Calu3 (cell line): ENCODE data around the gene CKAP2. TPM values are rescaled to one million over a fixed set of nuclear protein-coding genes. Genes with fewer than 3 reads are reported as not detected.
"Not testable (repeated sequence)": the region's sequence is repeated elsewhere in the genome, so short reads cannot be mapped to it uniquely, and the experiment has no call there.

Experiments
- BruUV-seq: library from RNA; stranded (reverse); fragments of 400-500 nt; replicated peaks from 2 replicates; lab custom pipeline; 2021; lab: Mats Ljungman, UMichigan
- CTCF ChIA-PET: fragments of 300-600 bp; sonication (Branson Sonifier 250); formaldehyde crosslinking; loops from one replicate; lab custom pipeline; 2022; ENCODE audit warnings: antibody characterized with exemption; lab: Charles Lee
- DNase-seq: peaks from one replicate; pipeline ENCODE4 v3.0.0; 2022
- H3K27ac Mint-ChIP-seq: one replicate; pipeline ENCODE4 v1.8.0; 2022; ENCODE audit warnings: mixed read lengths; ENCODE audit not compliant: unreplicated experiment
- H3K27me3 Mint-ChIP-seq: one replicate; pipeline ENCODE4 v1.8.0; 2022; ENCODE audit warnings: mixed read lengths; ENCODE audit not compliant: unreplicated experiment
- H3K36me3 Mint-ChIP-seq: one replicate; pipeline ENCODE4 v1.8.0; 2022; ENCODE audit warnings: mild to moderate bottlenecking, moderate library complexity, mixed read lengths; ENCODE audit not compliant: insufficient read depth, unreplicated experiment
- H3K4me1 Mint-ChIP-seq: one replicate; pipeline ENCODE4 v1.8.0; 2022; ENCODE audit warnings: mild to moderate bottlenecking, low read depth, mixed read lengths; ENCODE audit not compliant: unreplicated experiment
- H3K4me3 Mint-ChIP-seq: one replicate; pipeline ENCODE4 v1.8.0; 2022; ENCODE audit warnings: mild to moderate bottlenecking, low read depth, moderate library complexity, mixed read lengths; ENCODE audit not compliant: unreplicated experiment
- H3K9me3 Mint-ChIP-seq: one replicate; pipeline ENCODE4 v1.8.0; 2022; ENCODE audit warnings: low read depth, mixed read lengths; ENCODE audit not compliant: unreplicated experiment
- intact Hi-C: fragments of 100-400 bp; cut with micrococcal nuclease; formaldehyde crosslinking; loops from one replicate; pipeline ENCODE4 v1.10.0; 2022; ENCODE audit not compliant: unreplicated experiment
- total RNA-seq: library from RNA; stranded (reverse); gene quantifications from 2 replicates; pipeline ENCODE4 v1.2.3, GENCODE V29; 2022

The CKAP2 gene
- total RNA-seq, 1 experiment from 2014 or later: 57.7 TPM

DNA sequence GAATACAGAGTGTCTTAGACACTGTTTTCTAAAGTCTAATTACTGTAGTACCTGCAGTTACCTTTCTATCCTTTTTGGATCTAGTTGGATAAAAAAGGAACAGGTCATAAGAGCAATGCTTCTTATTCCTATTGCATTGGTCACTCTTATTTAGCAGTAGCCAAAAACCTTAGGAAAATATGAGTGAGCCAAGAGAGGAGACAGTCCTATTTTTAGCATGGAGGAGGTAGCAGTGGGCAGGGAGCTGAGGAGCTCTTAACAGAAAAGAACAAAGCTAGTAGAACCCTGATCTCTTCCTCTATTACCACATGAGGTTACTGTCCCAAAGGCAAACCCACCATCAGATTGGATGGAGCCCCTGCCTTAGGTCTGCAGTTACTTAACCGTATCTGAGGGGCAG is 50.6 kb downstream of the CKAP2 start:
- CTCF ChIA-PET, BruUV-seq, DNase-seq, intact Hi-C loops, H3K4me3 Mint-ChIP-seq, H3K36me3 Mint-ChIP-seq, H3K9me3 Mint-ChIP-seq, H3K27ac Mint-ChIP-seq, H3K4me1 Mint-ChIP-seq: not testable (repeated sequence)
- H3K27me3 Mint-ChIP-seq: peaks cover 27% of the 10 kb centered on the region

DNA sequence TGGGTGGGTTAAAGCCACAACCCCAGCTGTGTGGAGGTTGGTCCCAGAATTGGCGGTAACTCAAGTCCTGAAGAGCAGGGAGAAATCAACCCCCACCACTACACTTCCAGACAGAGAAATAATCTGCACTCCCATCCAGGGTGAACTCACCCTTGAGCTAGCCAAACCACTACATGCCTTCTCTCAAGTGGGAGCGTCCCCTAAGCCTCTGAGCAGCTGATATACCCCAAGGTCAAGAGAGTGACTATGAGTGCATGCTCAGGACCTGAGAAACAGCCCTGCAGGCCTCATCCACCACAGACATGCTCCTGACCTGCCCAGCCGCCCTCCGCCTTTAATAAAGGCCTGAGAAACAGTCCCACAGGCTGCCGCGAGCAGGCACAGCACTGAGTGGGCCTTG is 54.3 kb downstream of the CKAP2 start:
- H3K27ac Mint-ChIP-seq, BruUV-seq, H3K27me3 Mint-ChIP-seq, CTCF ChIA-PET, DNase-seq, H3K36me3 Mint-ChIP-seq, H3K9me3 Mint-ChIP-seq, H3K4me1 Mint-ChIP-seq, intact Hi-C loops, H3K4me3 Mint-ChIP-seq: not testable (repeated sequence)

DNA sequence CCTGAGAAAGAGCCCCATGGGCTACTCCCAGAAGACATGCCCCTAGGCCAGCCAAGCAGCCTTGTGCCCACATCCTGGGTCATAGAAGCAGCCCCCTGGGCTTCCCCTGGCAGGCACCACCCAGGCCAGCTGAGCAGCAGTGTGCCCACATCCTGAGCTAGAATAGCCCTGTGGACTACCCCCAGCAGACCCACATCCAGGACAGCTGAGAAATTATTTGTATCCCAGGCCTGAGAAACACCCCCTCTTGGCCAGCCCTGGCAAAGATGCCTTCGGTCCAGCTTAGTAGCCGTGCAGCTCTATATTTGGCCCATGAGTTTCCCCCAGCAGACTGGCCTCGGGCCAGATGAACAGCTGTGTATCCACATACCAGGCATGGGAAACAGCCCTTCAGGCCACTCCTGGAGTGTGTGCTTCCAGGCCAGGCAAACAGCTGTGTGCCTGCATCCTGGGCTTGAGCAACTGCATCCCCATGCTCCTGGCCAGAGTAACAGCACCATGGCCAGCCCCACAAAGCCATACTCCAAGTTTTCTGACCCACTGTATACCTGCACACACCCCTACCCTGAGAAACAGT is 55.0 kb downstream of the CKAP2 start:
- H3K4me1 Mint-ChIP-seq, DNase-seq, CTCF ChIA-PET, H3K27me3 Mint-ChIP-seq, H3K4me3 Mint-ChIP-seq, H3K27ac Mint-ChIP-seq, H3K36me3 Mint-ChIP-seq, H3K9me3 Mint-ChIP-seq, intact Hi-C loops, BruUV-seq: not testable (repeated sequence)

DNA sequence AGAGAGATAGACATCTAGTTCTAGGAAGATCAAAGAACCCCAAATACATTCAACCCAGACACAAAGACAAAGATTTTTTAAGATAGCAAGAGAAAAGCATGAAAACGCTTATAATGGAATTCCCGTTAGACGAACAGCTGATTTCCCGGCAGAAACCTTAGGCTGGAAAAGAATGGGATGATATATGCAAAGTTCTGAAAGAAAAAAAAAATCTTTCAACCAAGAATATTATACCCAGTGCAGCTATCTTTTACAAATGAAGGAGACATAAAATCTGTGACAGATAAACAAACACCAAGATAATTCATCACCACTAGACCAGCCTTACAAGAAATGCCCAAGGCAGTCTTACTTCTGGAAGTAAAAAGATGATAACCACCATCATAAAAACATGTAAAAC is 56.3 kb downstream of the CKAP2 start:
- H3K4me1 Mint-ChIP-seq, DNase-seq, H3K4me3 Mint-ChIP-seq, H3K36me3 Mint-ChIP-seq, H3K9me3 Mint-ChIP-seq, H3K27me3 Mint-ChIP-seq, intact Hi-C loops, CTCF ChIA-PET, BruUV-seq, H3K27ac Mint-ChIP-seq: not testable (repeated sequence)

DNA sequence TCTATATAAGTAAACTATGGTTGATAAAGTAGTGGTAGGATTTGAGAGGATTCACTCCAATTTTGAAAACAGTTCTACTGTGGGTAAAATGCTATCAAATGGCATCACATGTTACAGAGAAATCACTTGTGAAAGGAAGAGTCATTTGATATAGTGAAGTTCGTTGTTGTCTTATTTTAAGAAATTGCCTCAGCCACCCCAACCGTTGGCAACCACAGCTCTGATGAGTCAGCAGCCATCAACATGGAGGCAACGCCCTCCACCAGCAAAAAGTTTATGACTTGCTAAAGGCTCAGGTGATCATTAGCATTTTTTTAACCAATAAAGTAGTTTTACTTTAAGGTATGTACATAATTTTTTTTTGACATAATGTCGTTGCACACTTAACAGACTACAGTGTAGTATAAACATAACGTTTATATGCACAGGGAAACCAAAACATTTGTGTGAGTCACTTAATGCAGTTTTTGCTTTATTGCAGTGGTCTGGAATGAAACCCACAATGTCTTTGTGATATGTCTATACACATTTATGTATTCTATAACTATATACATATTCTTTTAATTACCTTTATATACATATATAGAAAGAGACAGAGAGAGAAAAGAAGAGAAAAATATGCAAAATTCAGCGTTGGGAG is 58.8 kb downstream of the CKAP2 start:
- H3K4me3 Mint-ChIP-seq, intact Hi-C loops, H3K27me3 Mint-ChIP-seq, H3K4me1 Mint-ChIP-seq, H3K27ac Mint-ChIP-seq, DNase-seq, H3K36me3 Mint-ChIP-seq, CTCF ChIA-PET, BruUV-seq, H3K9me3 Mint-ChIP-seq: not testable (repeated sequence)

DNA sequence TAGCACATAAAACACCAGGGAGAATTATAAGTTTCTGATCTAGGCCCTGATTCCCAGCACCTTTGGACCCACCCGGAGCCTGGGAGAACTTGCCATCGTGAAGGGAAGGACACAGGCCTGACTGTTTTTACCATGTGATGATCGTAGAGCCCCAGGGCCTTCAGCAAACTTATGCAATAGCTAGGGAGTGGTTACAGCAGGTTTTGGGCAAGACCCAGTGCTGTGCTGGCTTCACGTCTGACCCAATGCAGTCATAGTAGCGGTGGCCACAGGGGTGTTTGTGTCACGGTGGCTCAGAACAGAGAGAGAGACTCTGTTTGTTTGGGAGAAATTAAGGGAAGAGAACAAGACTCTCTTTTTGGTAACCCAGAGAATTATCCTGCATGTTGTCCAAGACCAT is 68.0 kb downstream of the CKAP2 start:
- intact Hi-C loops, H3K27me3 Mint-ChIP-seq, H3K36me3 Mint-ChIP-seq, DNase-seq, CTCF ChIA-PET, H3K4me3 Mint-ChIP-seq, BruUV-seq, H3K27ac Mint-ChIP-seq, H3K9me3 Mint-ChIP-seq, H3K4me1 Mint-ChIP-seq: not testable (repeated sequence)

Other genes with a start within 250 kb of the CKAP2 start
- gene THSD1, start 49.3 kb upstream of the CKAP2 start, total RNA-seq: 0.85 and 0.93 TPM in 2 replicates
- gene VPS36, start 4.8 kb upstream of the CKAP2 start, total RNA-seq: 39.8 and 40.2 TPM in 2 replicates
- 6.8 and 8.6 TPM in 2 replicates for gene HNRNPA1L2, start 187.0 kb downstream of the CKAP2 start, total RNA-seq
- gene SUGT1, start 197.4 kb downstream of the CKAP2 start, total RNA-seq: 48.0 and 58.4 TPM in 2 replicates